ENCODE data around the gene KRTAP12-2. TPM values are rescaled to one million over a fixed set of nuclear protein-coding genes. Genes with fewer than 3 reads are reported as not detected.
A peak's percentile ranks its signal among the peaks of the same experiment; 100 is the strongest.
"Not testable (repeated sequence)": the region's sequence is repeated elsewhere in the genome, so short reads cannot be mapped to it uniquely, and the experiment has no call there.

KRTAP12-2 gene
- polyA plus RNA-seq, 6 donors from 2014 or later: not detected

DNA sequence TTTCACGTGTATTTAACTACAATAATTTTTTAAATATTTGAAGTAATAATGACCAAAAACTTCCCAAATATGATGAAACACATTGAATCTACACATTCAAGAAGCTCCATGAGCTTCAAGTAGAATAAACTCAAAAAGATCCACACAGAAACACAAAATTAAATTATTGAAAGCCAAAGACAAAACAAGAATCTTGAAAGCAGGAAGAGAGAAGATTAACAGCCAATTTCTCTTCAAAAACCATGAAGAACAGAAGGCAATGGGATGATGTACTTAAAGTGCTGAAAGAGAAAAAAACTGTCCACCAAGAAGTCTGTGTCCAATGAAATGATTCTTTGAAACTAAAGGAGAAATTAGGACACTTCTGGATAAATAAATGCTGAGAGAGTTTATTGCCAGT, 34.7 kb downstream of the KRTAP12-2 start:
- ATAC-seq (ENCODE audit: low read depth in 2 of 2) (no peak), DNase-seq (no peak)
- no peak overlapping the region for H3K27ac Mint-ChIP-seq
- peaks cover 18 to 27% (median 22%) of the 10 kb centered on the region in 3 donors for H3K27me3 Mint-ChIP-seq
- no peak overlapping the region for H3K4me3 Mint-ChIP-seq
- peaks cover 10 to 16% (median 15%) of the 10 kb centered on the region in 3 donors for H3K4me1 Mint-ChIP-seq
- peaks cover 22 to 49% (median 36%) of the 10 kb centered on the region in 7 donors for H3K9me3 Mint-ChIP-seq
- peaks cover 26 to 37% of the 10 kb centered on the region in 2 donors for H3K36me3 Mint-ChIP-seq

DNA sequence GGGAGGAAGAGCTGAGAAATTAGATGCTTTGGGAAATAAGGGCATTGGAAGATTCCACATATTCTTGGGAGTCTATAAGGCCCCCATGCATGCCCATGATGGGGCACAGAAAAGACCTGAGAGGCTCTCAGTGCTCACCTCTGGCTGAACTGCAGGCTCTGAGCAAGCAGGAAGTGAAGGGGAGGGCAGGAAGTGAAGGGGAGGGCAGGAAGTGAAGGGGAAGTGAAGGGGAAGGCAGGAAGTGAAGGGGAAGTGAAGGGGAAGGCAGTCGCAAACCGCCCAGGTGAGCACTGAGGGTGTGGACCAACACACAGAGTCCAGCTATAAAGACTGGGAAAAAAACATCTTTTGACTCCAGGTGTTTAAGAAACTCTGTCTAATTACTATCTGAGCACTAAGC, 36.3 kb downstream of the KRTAP12-2 start:
- peaks cover 25 to 52% (median 34%) of the 10 kb centered on the region in 7 donors for H3K9me3 Mint-ChIP-seq
- DNase-seq (no peak), ATAC-seq (ENCODE audit: low read depth in 2 of 2) (no peak)
- H3K4me3 Mint-ChIP-seq: no peak overlapping the region
- peaks cover 10 to 16% (median 15%) of the 10 kb centered on the region in 3 donors for H3K4me1 Mint-ChIP-seq
- H3K27me3 Mint-ChIP-seq: peaks cover 6 to 26% (median 17%) of the 10 kb centered on the region in 3 donors
- H3K27ac Mint-ChIP-seq: peak overlapping the region in 1 of 6 donors; percentile 72
- H3K36me3 Mint-ChIP-seq: peaks cover 26 to 37% of the 10 kb centered on the region in 2 donors

DNA sequence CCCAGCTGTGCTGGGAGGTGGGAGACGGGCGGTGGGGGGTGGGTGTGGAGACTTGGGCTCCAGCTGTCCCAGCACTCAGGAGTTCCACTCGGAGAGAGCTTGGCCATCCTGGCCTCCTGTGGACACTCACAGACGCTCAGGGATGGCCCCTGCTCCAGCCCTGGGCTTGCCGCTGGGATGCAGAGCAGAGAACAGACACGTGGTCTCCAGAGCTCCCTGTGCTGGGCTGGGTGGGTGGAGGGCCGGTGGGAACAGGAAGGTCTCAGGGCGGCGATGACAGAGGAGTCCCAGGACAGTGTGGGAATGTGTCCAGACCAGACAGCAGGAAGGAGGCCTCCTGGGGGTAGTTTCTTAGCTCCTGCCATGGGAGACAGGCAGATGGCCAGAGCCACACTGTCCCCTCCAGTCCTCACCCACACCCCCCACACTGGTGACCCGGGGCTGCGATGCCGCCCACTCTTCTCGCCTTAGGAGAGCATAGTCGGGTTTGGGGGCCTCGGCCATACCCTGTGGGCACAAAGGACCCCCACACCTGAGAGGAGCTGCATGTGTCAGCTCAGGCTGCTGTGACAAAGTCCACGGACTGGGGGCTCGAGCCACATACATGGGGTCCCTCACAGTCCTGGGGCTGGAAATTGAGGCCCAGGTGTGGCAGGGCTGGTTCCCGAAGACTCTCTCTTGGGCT, 37.9 kb downstream of the KRTAP12-2 start:
- DNase-seq: no peak
- Mint-ChIP-seq H3K9me3 (peaks cover 31 to 57% (median 44%) of the 10 kb centered on the region in 7 donors), H3K27me3 (peaks cover 0 to 29% (median 19%) of the 10 kb centered on the region in 3 donors), H3K4me1 (peaks cover 10 to 16% (median 15%) of the 10 kb centered on the region in 3 donors), H3K36me3 (peaks cover 30 to 40% of the 10 kb centered on the region in 2 donors), H3K27ac (no peak overlapping the region), H3K4me3 (no peak overlapping the region)
- no peak for ATAC-seq (ENCODE audit: low read depth in 2 of 2)

DNA sequence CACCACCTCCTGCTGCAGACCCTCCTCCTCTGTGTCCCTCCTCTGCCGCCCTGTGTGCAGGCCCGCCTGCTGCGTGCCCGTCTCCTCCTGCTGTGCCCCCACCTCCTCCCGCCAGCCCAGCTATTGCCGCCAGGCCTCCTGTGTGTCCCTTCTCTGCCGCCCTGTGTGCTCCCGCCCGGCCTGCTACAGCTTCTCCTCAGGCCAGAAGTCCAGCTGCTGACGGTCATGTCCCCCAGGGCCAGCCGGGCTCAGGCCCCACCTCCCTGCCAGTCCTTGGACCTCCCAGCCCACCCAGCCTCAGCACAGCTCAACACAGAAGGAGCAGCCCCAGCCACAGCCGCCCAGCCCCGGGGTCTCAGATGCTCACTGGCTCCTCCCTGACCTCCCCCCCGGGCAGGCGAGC, 38.9 kb downstream of the KRTAP12-2 start:
- ATAC-seq (ENCODE audit: low read depth in 2 of 2); H3K27ac Mint-ChIP-seq; DNase-seq; H3K4me3 Mint-ChIP-seq: not testable (repeated sequence)
- Mint-ChIP-seq H3K36me3 (peaks cover 27 to 51% of the 10 kb centered on the region in 2 donors), H3K27me3 (peaks cover 7 to 34% (median 29%) of the 10 kb centered on the region in 3 donors), H3K9me3 (peaks cover 33 to 59% (median 49%) of the 10 kb centered on the region in 7 donors), H3K4me1 (peaks cover 10 to 16% (median 15%) of the 10 kb centered on the region in 3 donors)

DNA sequence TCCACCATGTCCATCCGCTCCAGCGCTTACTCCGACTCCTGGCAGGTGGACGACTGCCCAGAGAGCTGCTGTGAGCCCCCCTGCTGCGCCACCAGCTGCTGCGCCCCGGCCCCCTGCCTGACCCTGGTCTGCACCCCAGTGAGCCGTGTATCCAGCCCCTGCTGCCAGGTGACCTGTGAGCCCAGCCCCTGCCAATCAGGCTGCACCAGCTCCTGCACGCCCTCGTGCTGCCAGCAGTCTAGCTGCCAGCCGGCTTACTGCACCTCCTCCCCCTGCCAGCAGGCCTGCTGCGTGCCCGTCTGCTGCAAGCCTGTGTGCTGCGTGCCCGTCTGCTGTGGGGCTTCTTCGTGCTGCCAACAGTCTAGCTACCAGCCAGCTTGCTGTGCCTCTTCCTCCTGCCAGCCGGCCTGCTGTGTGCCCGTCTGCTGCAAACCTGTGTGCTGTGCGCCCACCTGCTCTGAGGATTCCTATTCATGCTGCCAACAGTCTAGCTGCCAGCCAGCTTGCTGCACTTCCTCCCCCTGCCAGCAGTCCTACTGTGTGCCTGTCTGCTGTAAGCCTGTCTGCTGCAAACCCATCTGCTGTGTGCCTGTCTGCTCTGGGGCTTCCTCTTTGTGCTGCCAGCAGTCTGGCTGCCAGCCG, 39.4 kb downstream of the KRTAP12-2 start:
- peaks cover 34 to 60% (median 50%) of the 10 kb centered on the region in 7 donors for H3K9me3 Mint-ChIP-seq
- not testable (repeated sequence) for ATAC-seq (ENCODE audit: low read depth in 2 of 2); DNase-seq; H3K4me3 Mint-ChIP-seq
- H3K36me3 Mint-ChIP-seq: peaks cover 32 to 55% of the 10 kb centered on the region in 2 donors
- H3K27ac Mint-ChIP-seq: peak overlapping the region in 1 of 6 donors; percentile 76
- peaks cover 10 to 16% (median 15%) of the 10 kb centered on the region in 3 donors for H3K4me1 Mint-ChIP-seq
- peaks cover 9 to 34% (median 34%) of the 10 kb centered on the region in 3 donors for H3K27me3 Mint-ChIP-seq

DNA sequence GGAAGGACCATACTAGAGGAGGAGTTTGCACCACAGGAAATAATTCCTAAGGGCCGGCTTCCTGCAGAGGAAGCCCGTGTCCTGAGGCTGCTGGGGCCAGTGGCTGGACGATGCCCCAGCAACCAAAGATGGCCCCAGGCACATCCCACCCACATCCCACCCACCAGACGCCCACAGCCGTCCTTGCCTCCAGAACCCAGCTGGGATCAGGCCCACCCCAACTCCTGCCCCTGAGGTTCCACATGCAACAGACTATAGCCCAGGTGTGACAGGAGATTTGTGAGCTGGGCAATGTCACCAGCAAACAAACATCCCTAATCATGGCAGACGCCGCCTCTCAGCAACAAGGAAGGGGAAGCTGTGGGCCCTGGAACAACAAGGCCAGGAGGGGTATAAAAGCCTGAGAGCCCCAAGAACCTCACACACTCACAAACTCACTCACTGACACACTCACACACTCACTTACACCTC, 40.0 kb downstream of the KRTAP12-2 start, which contains the start of gene KRTAP10-9:
TSS of gene KRTAP10-9 (plus strand) at position 421 of the 471 bp plus-strand sequence. CDS start 79 bp downstream, outside the sequence.
- peaks cover 10 to 16% (median 15%) of the 10 kb centered on the region in 3 donors for H3K4me1 Mint-ChIP-seq
- ATAC-seq (ENCODE audit: low read depth in 2 of 2) (no peak), DNase-seq (no peak)
- H3K27ac Mint-ChIP-seq: peak within 1 kb of the TSS in 1 of 6 donors; percentile 76
- H3K9me3 Mint-ChIP-seq: peaks cover 33 to 54% (median 45%) of the 10 kb centered on the region in 7 donors
- peaks cover 10 to 38% (median 34%) of the 10 kb centered on the region in 3 donors for H3K27me3 Mint-ChIP-seq
- peaks cover 27 to 54% of the 10 kb centered on the region in 2 donors for H3K36me3 Mint-ChIP-seq
- H3K4me3 Mint-ChIP-seq: peak within 1 kb of the TSS in 1 of 8 donors; percentile 79

DNA sequence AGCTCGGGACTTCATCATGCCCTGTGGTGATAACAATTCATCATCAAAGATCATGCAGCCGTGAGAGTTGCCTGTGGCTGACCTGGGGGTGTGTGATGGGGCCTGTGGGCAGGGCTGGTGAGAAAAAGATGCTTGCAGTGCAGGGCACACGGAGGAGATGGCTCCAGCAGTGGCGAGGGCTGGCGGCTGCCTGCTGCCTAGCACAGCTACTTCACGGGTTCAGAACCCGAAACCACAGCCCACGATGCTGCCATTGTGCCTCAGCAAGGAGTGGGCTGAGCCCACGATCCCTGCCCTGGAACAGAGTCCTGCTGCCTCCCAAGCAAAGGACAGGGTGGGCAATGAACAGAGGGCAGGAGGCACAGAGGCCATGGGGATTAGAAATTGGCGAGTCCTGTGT, 40.5 kb downstream of the KRTAP12-2 start:
- Mint-ChIP-seq H3K27ac (no peak overlapping the region), H3K27me3 (peaks cover 10 to 38% (median 34%) of the 10 kb centered on the region in 3 donors), H3K9me3 (peaks cover 30 to 50% (median 41%) of the 10 kb centered on the region in 7 donors), H3K4me1 (peaks cover 10 to 16% (median 15%) of the 10 kb centered on the region in 3 donors), H3K4me3 (peak overlapping the region in 1 of 8 donors; percentile 79), H3K36me3 (peaks cover 23 to 50% of the 10 kb centered on the region in 2 donors)
- ATAC-seq (ENCODE audit: low read depth in 2 of 2) (no peak), DNase-seq (no peak)

DNA sequence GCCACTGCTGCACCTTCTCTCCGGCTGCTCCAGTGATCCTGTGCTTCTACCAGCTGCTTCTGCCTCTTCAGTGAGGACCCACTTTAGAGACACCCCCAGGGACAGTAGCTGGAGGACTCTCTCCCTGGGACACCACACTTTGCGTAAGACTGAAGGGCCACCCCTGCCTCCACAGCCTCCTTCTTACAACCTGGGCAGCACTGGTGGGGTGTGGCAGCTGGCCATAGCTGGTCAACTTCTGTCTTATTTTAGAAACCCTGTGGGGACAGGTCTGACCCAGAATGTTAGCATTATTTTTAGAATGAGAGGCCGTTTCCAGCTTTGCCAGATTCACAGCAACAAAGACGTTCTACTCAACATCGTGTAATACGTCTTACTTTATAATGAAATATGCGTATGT, 41.0 kb downstream of the KRTAP12-2 start:
- DNase-seq (no peak), ATAC-seq (ENCODE audit: low read depth in 2 of 2) (no peak)
- Mint-ChIP-seq H3K36me3 (peaks cover 20 to 47% of the 10 kb centered on the region in 2 donors), H3K27me3 (peaks cover 10 to 38% (median 34%) of the 10 kb centered on the region in 3 donors), H3K4me1 (peaks cover 10 to 13% (median 13%) of the 10 kb centered on the region in 3 donors), H3K27ac (no peak overlapping the region), H3K9me3 (peaks cover 25 to 45% (median 37%) of the 10 kb centered on the region in 7 donors), H3K4me3 (no peak overlapping the region)

DNA sequence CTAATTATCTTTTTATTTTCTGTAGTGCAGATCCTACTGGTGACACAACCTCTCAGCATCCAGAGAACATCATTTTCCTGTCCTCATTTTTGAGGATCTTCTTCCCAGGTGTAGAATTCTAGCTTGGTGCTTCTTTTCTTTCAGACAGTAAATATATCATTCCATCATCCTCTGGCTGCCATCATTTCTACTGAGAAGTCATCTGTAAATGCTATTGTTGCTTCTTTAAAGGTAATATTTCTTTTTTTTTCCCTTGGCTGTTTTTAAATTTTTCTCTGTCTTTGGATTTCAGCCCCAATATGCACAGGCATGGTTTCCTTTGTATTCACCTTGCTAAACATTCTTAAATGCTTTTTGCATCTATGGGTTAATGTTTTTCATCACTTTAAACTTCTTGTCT, 43.2 kb downstream of the KRTAP12-2 start:
- Mint-ChIP-seq H3K27me3 (peaks cover 10 to 38% (median 34%) of the 10 kb centered on the region in 3 donors), H3K36me3 (peaks cover 34 to 57% of the 10 kb centered on the region in 2 donors), H3K4me1 (peaks cover 7 to 14% (median 10%) of the 10 kb centered on the region in 3 donors), H3K9me3 (peaks cover 24 to 58% (median 44%) of the 10 kb centered on the region in 7 donors), H3K4me3 (no peak overlapping the region), H3K27ac (no peak overlapping the region)
- ATAC-seq (ENCODE audit: low read depth in 2 of 2) (no peak), DNase-seq (no peak)

DNA sequence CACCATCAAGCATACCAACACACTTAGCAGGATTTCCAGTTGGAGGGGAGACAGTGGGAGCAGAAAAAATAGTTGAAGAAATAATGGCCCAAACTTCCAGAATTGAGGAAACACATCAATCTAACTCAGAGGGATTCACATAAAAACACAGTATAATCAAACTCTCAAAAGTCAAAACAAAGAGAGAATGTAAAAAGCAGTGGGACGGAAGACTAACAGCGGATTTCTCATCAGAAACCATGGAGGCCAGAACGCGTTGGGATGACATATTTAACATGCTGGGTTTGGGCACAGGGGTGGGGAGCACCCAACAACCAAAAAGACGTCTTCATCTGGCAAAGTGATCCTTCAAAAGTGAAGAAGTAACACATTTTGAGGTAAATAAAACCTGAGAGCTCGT, 46.8 kb downstream of the KRTAP12-2 start:
- ATAC-seq (ENCODE audit: low read depth in 2 of 2) (no peak), DNase-seq (no peak)
- Mint-ChIP-seq H3K27me3 (peaks cover 10 to 38% (median 28%) of the 10 kb centered on the region in 3 donors), H3K4me3 (peak overlapping the region in 1 of 8 donors; percentile 17), H3K27ac (no peak overlapping the region), H3K4me1 (peaks cover 12 to 20% (median 13%) of the 10 kb centered on the region in 3 donors), H3K9me3 (peaks cover 24 to 57% (median 42%) of the 10 kb centered on the region in 7 donors), H3K36me3 (peaks cover 34 to 56% of the 10 kb centered on the region in 2 donors)

DNA sequence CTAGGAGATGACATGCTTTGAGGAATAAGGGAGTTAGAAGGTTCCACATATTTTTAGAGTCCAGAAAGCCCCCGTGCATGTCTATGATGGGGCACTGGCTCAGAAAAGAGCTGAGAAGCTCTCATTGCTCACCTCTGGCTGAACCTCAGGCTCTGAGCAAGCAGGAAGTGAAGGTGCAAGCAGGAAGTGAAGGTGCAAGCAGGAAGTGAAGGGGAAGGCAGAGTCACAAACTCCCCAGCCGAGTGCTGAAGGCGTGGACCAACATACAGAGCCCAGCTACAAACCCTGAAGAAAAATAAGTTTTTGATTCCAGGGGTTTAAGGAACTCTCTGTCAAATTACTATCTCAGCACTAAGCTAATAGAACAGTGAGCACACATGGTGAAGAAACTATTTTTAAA, 47.8 kb downstream of the KRTAP12-2 start:
- peak overlapping the region in 5 of 6 donors; percentile 65 to 88 (median 76) for H3K27ac Mint-ChIP-seq
- peaks cover 12 to 20% (median 13%) of the 10 kb centered on the region in 3 donors for H3K4me1 Mint-ChIP-seq
- DNase-seq (no peak), ATAC-seq (ENCODE audit: low read depth in 2 of 2) (peak; percentile 70 to 76)
- peaks cover 18 to 47% (median 33%) of the 10 kb centered on the region in 7 donors for H3K9me3 Mint-ChIP-seq
- H3K36me3 Mint-ChIP-seq: peaks cover 31 to 46% of the 10 kb centered on the region in 2 donors
- peaks cover 14 to 36% (median 24%) of the 10 kb centered on the region in 3 donors for H3K27me3 Mint-ChIP-seq
- H3K4me3 Mint-ChIP-seq: peak overlapping the region in 7 of 8 donors; percentile 21 to 76 (median 51)

DNA sequence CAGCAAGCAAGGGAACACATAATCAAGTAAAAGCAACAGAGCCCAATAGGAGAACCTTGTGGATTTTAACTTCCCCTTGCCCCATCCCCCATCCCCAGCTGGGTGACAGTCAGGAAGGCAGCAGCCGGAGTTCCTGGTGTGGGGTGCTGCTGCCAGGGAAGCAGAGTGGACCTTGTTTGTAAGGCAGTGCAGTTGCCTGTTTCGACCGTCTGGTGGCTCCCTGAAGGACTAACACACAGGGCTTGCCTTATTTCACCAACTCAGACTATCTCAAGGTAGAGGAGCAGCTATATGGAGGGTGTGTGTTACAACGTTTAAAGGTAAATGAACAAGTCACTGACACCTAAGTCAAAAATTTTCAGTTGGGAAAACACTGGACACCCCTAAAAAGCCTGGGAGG, 48.2 kb downstream of the KRTAP12-2 start:
- H3K27me3 Mint-ChIP-seq: peaks cover 13 to 35% (median 20%) of the 10 kb centered on the region in 3 donors
- peaks cover 17 to 43% (median 28%) of the 10 kb centered on the region in 7 donors for H3K9me3 Mint-ChIP-seq
- peak overlapping the region in 5 of 6 donors; percentile 55 to 85 (median 73) for H3K27ac Mint-ChIP-seq
- peaks cover 12 to 20% (median 13%) of the 10 kb centered on the region in 3 donors for H3K4me1 Mint-ChIP-seq
- H3K36me3 Mint-ChIP-seq: peaks cover 27 to 42% of the 10 kb centered on the region in 2 donors
- DNase-seq: no peak
- ATAC-seq (ENCODE audit: low read depth in 2 of 2): no peak
- peak overlapping the region in 5 of 8 donors; percentile 47 to 76 (median 59) for H3K4me3 Mint-ChIP-seq

DNA sequence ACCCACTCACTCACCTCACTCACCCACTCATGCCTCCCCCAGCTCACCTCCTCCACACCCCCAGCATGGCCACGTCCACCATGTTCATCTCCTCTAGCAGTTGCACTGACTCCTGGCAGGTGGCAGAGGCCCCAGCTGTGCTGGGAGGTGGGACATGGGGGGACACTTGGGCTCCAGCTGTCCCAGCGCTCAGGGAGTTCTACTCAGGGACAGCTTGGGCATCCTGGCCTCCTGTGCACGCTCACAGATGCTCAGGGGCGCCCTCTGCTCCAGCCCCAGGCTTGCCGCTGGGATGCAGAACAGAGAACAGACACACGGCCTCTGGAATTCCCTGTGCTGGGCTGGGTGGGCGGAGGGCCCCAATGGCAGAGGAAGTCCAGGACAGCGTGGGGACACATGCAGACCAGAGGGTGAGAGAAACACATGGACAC, 49.6 kb downstream of the KRTAP12-2 start:
- Mint-ChIP-seq H3K4me3 (peak overlapping the region in 1 of 8 donors; percentile 44), H3K4me1 (peaks cover 13 to 20% (median 15%) of the 10 kb centered on the region in 3 donors), H3K27me3 (peaks cover 4 to 30% (median 26%) of the 10 kb centered on the region in 3 donors), H3K9me3 (peaks cover 8 to 30% (median 25%) of the 10 kb centered on the region in 7 donors), H3K27ac (no peak overlapping the region), H3K36me3 (peaks cover 18 to 37% of the 10 kb centered on the region in 2 donors)
- DNase-seq (no peak), ATAC-seq (ENCODE audit: low read depth in 2 of 2) (no peak)
